Spleen (tissue), 11 donors: Measurements from ENCODE around the gene UGT1A3. TPM values are rescaled to one million over a fixed set of nuclear protein-coding genes. Genes with fewer than 3 reads are reported as not detected.
"Not testable (repeated sequence)": the region's sequence is repeated elsewhere in the genome, so short reads cannot be mapped to it uniquely, and the experiment has no call there.

Experiments used
- DNase-seq: peaks from one replicate; pipeline ENCODE4 v3.0.0-alpha.2; 2020
- H3K27ac ChIP-seq, 8 donors: fragments of 200-600 bp; sonication (generic) in 7 of 8; 1 replicate in 4 of 8; 2 replicates in 4 of 8; pipeline versions ENCODE4 v1.5.0 to v1.8.0; 2016 to 2021; ENCODE audit warnings: inconsistent platforms in 4 of 8, mild to moderate bottlenecking in 4 of 8, moderate library complexity in 1 of 8
- H3K27me3 ChIP-seq, 7 donors: fragments of 200-600 bp; sonication (generic) in 6 of 7; replicated peaks in 1 of 7; 1 replicate in 4 of 7; 2 replicates in 3 of 7; pipeline versions ENCODE4 v1.5.0 to v1.8.0; 2016 to 2021; ENCODE audit warnings: inconsistent platforms in 3 of 7, mild to moderate bottlenecking in 1 of 7
- H3K36me3 ChIP-seq, 6 donors: fragments of 200-600 bp; sonication (generic) in 5 of 6; 1 replicate in 4 of 6; 2 replicates in 2 of 6; pipeline versions ENCODE4 v1.5.0 to v1.8.0; 2016 to 2021; ENCODE audit warnings: inconsistent platforms in 2 of 6
- H3K4me1 ChIP-seq, 6 donors: fragments of 200-600 bp; sonication (generic) in 5 of 6; 1 replicate in 3 of 6; 2 replicates in 3 of 6; pipeline versions ENCODE4 v1.5.0 to v1.8.0; 2016 to 2021; ENCODE audit warnings: inconsistent platforms in 3 of 6
- H3K4me3 ChIP-seq, 8 donors: fragments of 200-600 bp; sonication (generic) in 7 of 8; 1 replicate in 4 of 8; 2 replicates in 4 of 8; pipeline versions ENCODE4 v1.5.0 to v1.8.0; 2016 to 2021; ENCODE audit warnings: inconsistent platforms in 4 of 8, mild to moderate bottlenecking in 4 of 8, moderate library complexity in 2 of 8
- H3K9me3 ChIP-seq, 8 donors: fragments of 200-600 bp; sonication (generic) in 7 of 8; 1 replicate in 4 of 8; 2 replicates in 4 of 8; pipeline versions ENCODE4 v1.5.0 to v1.8.0; 2016 to 2021; ENCODE audit warnings: inconsistent platforms in 4 of 8
- CTCF ChIP-seq, 11 experiments: fragments of 200-600 bp in 7 of 11; fragments of 450-650 bp in 4 of 11; sonication (generic) in 4 of 11; IDR thresholded peaks in 8 of 11; conservative IDR thresholded peaks in 3 of 11; 1 replicate in 7 of 11; 2 replicates in 4 of 11; pipeline versions ENCODE4 v1.4.0 to v1.8.0; 2016 to 2021; ENCODE audit warnings: antibody characterized with exemption in 11 of 11, inconsistent platforms in 4 of 11, mild to moderate bottlenecking in 1 of 11
- POLR2A ChIP-seq, 3 donors: fragments of 450-650 bp; IDR thresholded peaks; one replicate each; pipeline ENCODE4 v1.5.1; 2017; ENCODE audit warnings: antibody characterized with exemption in 3 of 3, mild to moderate bottlenecking in 1 of 3
- POLR2AphosphoS5 ChIP-seq, 3 donors: sonication (generic); formaldehyde crosslinking; IDR thresholded peaks; one replicate each; pipeline ENCODE4 v1.5.1; 2017; ENCODE audit warnings: antibody characterized with exemption in 3 of 3
- WGBS, 5 donors: extraction: QIAGEN DNeasy Blood & Tissue Kit in 3 of 5; methylation state at CpG; one replicate each; pipeline versions ENCODE4 v1.1.5 to v1.1.7; 2013 to 2018; 5-methylcytosine and 5-hydroxymethylcytosine counted together
- intact Hi-C: fragments of 100-400 bp; cut with DNase I; formaldehyde crosslinking; loops from one replicate; pipeline ENCODE4 v1.15.0; 2023; ENCODE audit warnings: low total_unique reads
- polyA plus RNA-seq, 3 donors: library from polyadenylated mRNA; stranded (reverse); fragments of 200-250 nt; gene quantifications; one replicate each; pipeline ENCODE4 v1.2.1, GENCODE V29; 2013
- total RNA-seq, 7 donors: library from RNA; depleted of rRNA in 3 of 7; stranded (reverse); fragments of >200 nt in 3 of 7; fragmentation: NEBNext Ultra II Directional in 4 of 7; extraction: Animal tissue kit (Norgen Biotek cat#: 25700) in 4 of 7; gene quantifications; one replicate each; pipeline versions ENCODE4 v1.1.0 to v1.2.1, GENCODE V29; 2016 to 2021
- donor health status: healthy with polysubstance abuse.
- donor health status: DM: no; HTN: no; CAD: no; lungs with moderate emphysema.
- donor health status: DM: no; HTN: no; CAD: no.
- donor health status: Bipolar disorder and iron deficiency.
- donor health status: healthy.
- donor health status: DM: no; HTN: no; CAD: no.
- donor health status: DM: yes; HTN: yes; CAD: no.

The UGT1A3 gene
- total and polyA plus RNA-seq, 10 donors: not detected

GRCh38 chr2:233693963-233694362, 34.9 kb upstream of the UGT1A3 start:
- Histone ChIP-seq H3K27me3 (no peaks in the 10 kb centered on the region), H3K4me3 (no peak overlapping the region), H3K36me3 (no peaks in the 10 kb centered on the region), H3K9me3 (no peaks in the 10 kb centered on the region), H3K27ac (no peak overlapping the region), H3K4me1 (no peaks in the 10 kb centered on the region)
- intact Hi-C loops: no loop called here
- WGBS, 5 donors: 69 to 79% (median 75%) methylated on average over 6 of the region's 6 CpGs
- no peak for TF ChIP-seq POLR2AphosphoS5 (IDR thresholded peaks at IDR 0.05)
- no peak for DNase-seq

GRCh38 chr2:233698740-233699139, 30.1 kb upstream of the UGT1A3 start:
- WGBS, 5 donors: 78 to 95% (median 81%) methylated on average over 4 of the region's 4 CpGs
- Histone ChIP-seq H3K27me3 (no peaks in the 10 kb centered on the region), H3K9me3 (peaks cover 0 to 4% (median under 1%) of the 10 kb centered on the region in 8 donors), H3K4me3 (no peak overlapping the region), H3K4me1 (no peaks in the 10 kb centered on the region), H3K27ac (no peak overlapping the region), H3K36me3 (no peaks in the 10 kb centered on the region)
- DNase-seq: no peak
- intact Hi-C loops: no loop called here
- TF ChIP-seq POLR2A (IDR thresholded peaks at IDR 0.05) (no peak), POLR2AphosphoS5 (IDR thresholded peaks at IDR 0.05) (no peak), CTCF (IDR thresholded peaks at IDR 0.05 in 8 of 11, conservative IDR thresholded peaks at IDR 0.05 in 3 of 11) (no peak)

- H3K36me3 ChIP-seq: no peaks in the 10 kb centered on the region
- TF ChIP-seq CTCF (IDR thresholded peaks at IDR 0.05 in 8 of 11, conservative IDR thresholded peaks at IDR 0.05 in 3 of 11) (no peak), POLR2AphosphoS5 (IDR thresholded peaks at IDR 0.05) (no peak), POLR2A (IDR thresholded peaks at IDR 0.05) (no peak)
- H3K4me3 ChIP-seq: no peak overlapping the region
- 85 to 95% (median 89%) methylated on average over 8 of the region's 8 CpGs for WGBS, 5 donors
- H3K27me3 ChIP-seq: no peaks in the 10 kb centered on the region
- H3K4me1 ChIP-seq: no peaks in the 10 kb centered on the region
- peaks cover 0 to 12% (median 2%) of the 10 kb centered on the region in 8 donors for H3K9me3 ChIP-seq
- no peak overlapping the region for H3K27ac ChIP-seq
- intact Hi-C loops: no loop called here
- no peak for DNase-seq
These were observed 29.3 kb upstream of the UGT1A3 start for GRCh38 chr2:233699424-233700027.

GRCh38 chr2:233700028-233700635, 28.7 kb upstream of the UGT1A3 start:
- no peaks in the 10 kb centered on the region for H3K4me1 ChIP-seq
- DNase-seq: no peak
- H3K27ac ChIP-seq: no peak overlapping the region
- 27 to 62% (median 38%) methylated on average over 1 of the region's 1 CpG for WGBS, 5 donors
- H3K4me3 ChIP-seq: no peak overlapping the region
- TF ChIP-seq POLR2AphosphoS5 (IDR thresholded peaks at IDR 0.05): no peak
- TF ChIP-seq CTCF (IDR thresholded peaks at IDR 0.05 in 8 of 11, conservative IDR thresholded peaks at IDR 0.05 in 3 of 11): no peak
- no peak for TF ChIP-seq POLR2A (IDR thresholded peaks at IDR 0.05)
- H3K9me3 ChIP-seq: peaks cover 0 to 14% (median 2%) of the 10 kb centered on the region in 8 donors
- H3K27me3 ChIP-seq: no peaks in the 10 kb centered on the region
- intact Hi-C loops: no loop called here
- H3K36me3 ChIP-seq: no peaks in the 10 kb centered on the region

- 78 to 96% (median 91%) methylated on average over 5 of the region's 5 CpGs for WGBS, 5 donors
- H3K4me1 ChIP-seq, H3K36me3 ChIP-seq, H3K27me3 ChIP-seq, DNase-seq, H3K27ac ChIP-seq, H3K4me3 ChIP-seq, intact Hi-C loops: not testable (repeated sequence)
- H3K9me3 ChIP-seq: peaks cover 0 to 14% (median 2%) of the 10 kb centered on the region in 8 donors
These were observed 28.0 kb upstream of the UGT1A3 start for GRCh38 chr2:233700842-233701241.
